AG09309 (cell line): Measurements from ENCODE around the gene POLD4.

Experiments used
- DNase-seq: peaks from one replicate; pipeline ENCODE4 v3.0.0-alpha.2; 2010; ENCODE audit warnings: low read depth
- H3K4me3 ChIP-seq: 2 replicates; pipeline ENCODE4 v1.5.1; 2011; ENCODE audit warnings: mild to moderate bottlenecking, low read depth, low read length, moderate library complexity; ENCODE audit not compliant: control insufficient read depth
- CTCF ChIP-seq: IDR thresholded peaks from 2 replicates; pipeline ENCODE4 v1.5.1; 2011; ENCODE audit warnings: mild to moderate bottlenecking, low read depth, low read length, inconsistent platforms; ENCODE audit not compliant: insufficient read depth, control insufficient read depth; ENCODE audit errors: missing control alignments

POLD4 gene

DNA sequence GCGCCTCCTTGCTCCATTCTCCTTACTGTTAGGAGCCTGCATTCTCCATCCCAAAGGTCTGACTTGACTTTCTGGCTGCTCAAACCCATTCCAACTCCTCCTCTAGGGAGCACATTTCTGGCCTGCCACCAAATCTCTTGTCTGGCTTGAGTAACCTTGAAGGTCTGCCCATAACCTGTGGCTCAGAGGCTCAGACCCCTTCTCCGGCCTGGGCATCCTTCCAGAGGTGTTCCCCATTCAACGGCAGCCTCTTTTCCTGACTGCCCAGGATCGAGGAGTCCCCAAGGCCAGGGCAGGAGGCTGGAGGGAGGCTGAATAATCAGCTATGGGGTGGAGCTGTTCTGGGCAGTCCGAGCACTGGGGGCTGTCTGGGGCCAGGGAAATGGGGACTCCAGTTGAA lies 40.6 kb upstream of the POLD4 start:
- DNase-seq = no peak
- TF ChIP-seq CTCF = no peak
- no peak overlapping the region for H3K4me3 ChIP-seq

- H3K4me3 ChIP-seq = no peak overlapping the region
- no peak for DNase-seq
- no peak for TF ChIP-seq CTCF
Measured at GRCh38 chr11:67393437-67393836, 40.1 kb upstream of the POLD4 start.

DNA sequence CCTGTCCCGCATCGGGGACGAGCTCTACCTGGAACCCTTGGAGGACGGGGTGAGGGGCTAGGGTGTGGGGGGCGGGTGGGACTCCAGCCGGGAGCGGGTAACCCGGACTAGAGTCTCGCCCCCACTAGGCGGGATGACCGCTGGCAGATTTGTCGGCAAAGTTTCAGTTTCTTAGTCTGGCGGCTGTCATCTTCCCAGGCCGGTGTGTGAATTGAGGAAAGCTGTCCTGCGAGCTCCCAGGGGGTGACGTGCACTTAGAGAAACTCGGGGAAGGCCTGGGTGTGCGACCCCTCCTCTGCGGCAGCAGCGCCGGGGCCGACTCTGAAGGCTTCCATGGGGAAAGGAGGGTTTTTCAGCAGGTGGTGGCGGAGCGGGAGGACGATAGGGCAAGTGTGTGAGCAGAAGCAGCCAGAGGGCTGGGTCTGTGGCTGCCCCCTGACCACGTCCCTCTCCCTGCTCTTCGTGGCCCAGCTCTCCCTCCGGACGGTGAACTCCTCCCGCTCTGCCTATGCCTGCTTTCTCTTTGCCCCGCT lies 38.9 kb upstream of the POLD4 start:
- no peak for DNase-seq
- no peak for TF ChIP-seq CTCF
- peak overlapping the region; percentile 94 for H3K4me3 ChIP-seq

GRCh38 chr11:67391304-67392182 lies 38.2 kb upstream of the POLD4 start, which contains the start of gene RAD9A:
Gene RAD9A (plus strand): TSS chr11:67391986. CDS start chr11:67392045, 59 bp downstream.
- peak within 1 kb of the TSS; percentile 94 for H3K4me3 ChIP-seq
- no peak for TF ChIP-seq CTCF
- peak; percentile 47 for DNase-seq

- no peak for TF ChIP-seq CTCF
- H3K4me3 ChIP-seq = peak overlapping the region; percentile 94
- no peak for DNase-seq
Measured at GRCh38 chr11:67390947-67391303, 37.6 kb upstream of the POLD4 start.

DNA sequence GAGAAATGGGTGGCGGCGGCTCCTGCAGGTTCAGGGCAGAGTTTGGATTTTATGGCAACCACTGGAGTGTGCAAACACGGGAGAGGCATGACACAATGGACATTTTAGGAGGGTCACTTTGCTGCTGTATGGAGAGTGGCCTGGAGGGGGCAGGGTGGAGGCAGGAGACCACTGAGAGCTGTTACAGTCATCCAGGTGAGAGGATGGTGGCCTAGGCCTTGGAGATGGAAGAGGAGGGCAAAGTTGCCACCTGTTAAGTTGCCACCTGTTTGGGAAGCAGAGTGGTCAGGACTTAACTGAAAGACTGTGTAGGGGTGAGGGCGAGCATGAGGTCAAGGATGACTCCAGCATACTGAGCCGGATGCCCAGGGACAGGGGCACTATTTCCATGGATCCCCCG lies 36.1 kb upstream of the POLD4 start:
- TF ChIP-seq CTCF = peak; percentile 66
- DNase-seq = no peak
- no peak overlapping the region for H3K4me3 ChIP-seq
